HCT116 (cell line): Measurements from ENCODE around the gene P2RX5. TPM values are rescaled to one million over a fixed set of nuclear protein-coding genes. Genes with fewer than 3 reads are reported as not detected.

Source experiments
- ATAC-seq: fragments of 200-7000 bp; cut with Tn5 transposase; 2 replicates; pipeline ENCODE4 v1.9.1; 2020; ENCODE audit warnings: mild to moderate bottlenecking, moderate library complexity
- BruUV-seq: library from RNA; stranded (reverse); fragments of 400-500 nt; replicated peaks from 2 replicates; lab custom pipeline; 2021; lab: Mats Ljungman, UMichigan
- CTCF ChIA-PET: fragments of 300-600 bp; sonication (Branson Sonifier 250); formaldehyde crosslinking; loops from one replicate; lab custom pipeline; 2021; ENCODE audit warnings: antibody characterized with exemption; lab: Charles Lee
- POLR2A ChIA-PET: fragments of 300-600, 350-600 bp; sonication (Branson Sonifier 250); formaldehyde crosslinking; loops from one replicate; lab custom pipeline; 2021; ENCODE audit warnings: antibody characterized with exemption; lab: Charles Lee
- RAD21 ChIA-PET, 2 experiments: fragments of 300-600 bp; sonication (Branson Sonifier 250); formaldehyde crosslinking; loops; one replicate each; lab custom pipeline; 2023; ENCODE audit warnings: low total read pairs in 2 of 2; ENCODE audit not compliant: uncharacterized antibody in 2 of 2, unreplicated experiment in 2 of 2, low non-redundant PET in 1 of 2; lab: Charles Lee
- DNase-seq: peaks from one replicate; pipeline ENCODE4 v3.0.0-alpha.2; 2010; ENCODE audit warnings: low read depth, low spot score
- H2AFZ ChIP-seq: fragments of 200-600 bp; shearing (Covaris generic), sonication (generic); 2 replicates; pipeline ENCODE4 v1.6.1; 2017; ENCODE audit warnings: low read depth, mixed run types, mixed read lengths, antibody characterized with exemption, low read length; ENCODE audit not compliant: poor library complexity, severe bottlenecking
- H3K27ac ChIP-seq: 2 replicates; pipeline ENCODE4 v1.5.1; 2012; ENCODE audit warnings: low read depth, low read length
- H3K27me3 ChIP-seq: fragments of 200-600 bp; sonication (generic); 2 replicates; pipeline ENCODE4 v1.6.1; 2016; ENCODE audit warnings: mixed run types, low read length, mixed read lengths; ENCODE audit not compliant: insufficient read depth
- H3K36me3 ChIP-seq, 2 experiments: fragments of 200-500 bp in 1 of 2; fragments of 200-600 bp in 1 of 2; sonication (Bioruptor generic) in 1 of 2; sonication (generic) in 1 of 2; 2 replicates each; pipeline versions ENCODE4 v1.5.1 to v1.6.1; 2014 to 2016; ENCODE audit warnings: low read length in 2 of 2, inconsistent platforms in 1 of 2, mixed read lengths in 1 of 2, mixed run types in 1 of 2; ENCODE audit not compliant: insufficient read depth in 2 of 2, control insufficient read depth in 1 of 2
- H3K4me1 ChIP-seq, 2 experiments: fragments of 200-600 bp in 1 of 2; sonication (generic) in 1 of 2; 2 replicates each; pipeline versions ENCODE4 v1.5.1 to v1.6.1; 2012 to 2017; ENCODE audit warnings: low read length in 2 of 2, inconsistent platforms in 1 of 2, mild to moderate bottlenecking in 1 of 2, mixed read lengths in 1 of 2, mixed run types in 1 of 2, moderate library complexity in 1 of 2; ENCODE audit not compliant: insufficient read depth in 2 of 2, control insufficient read depth in 1 of 2
- H3K4me2 ChIP-seq: fragments of 200-600 bp; sonication (generic); 2 replicates; pipeline ENCODE4 v1.6.1; 2017; ENCODE audit warnings: mixed run types, low read length, mixed read lengths
- H3K4me3 ChIP-seq, 2 experiments: fragments of 200-600 bp in 1 of 2; sonication (generic) in 1 of 2; replicated peaks in 1 of 2; 2 replicates each; pipeline ENCODE4 v1.5.1; 2011 to 2016; ENCODE audit warnings: low read length in 2 of 2, control low read depth in 1 of 2, low read depth in 1 of 2, mild to moderate bottlenecking in 1 of 2, mixed read lengths in 1 of 2, mixed run types in 1 of 2
- H3K79me2 ChIP-seq: fragments of 200-600 bp; sonication (generic); 2 replicates; pipeline ENCODE4 v1.6.1; 2017; ENCODE audit warnings: mild to moderate bottlenecking, mixed run types, low read length, moderate library complexity, mixed read lengths; ENCODE audit not compliant: insufficient read depth
- H3K9ac ChIP-seq: fragments of 200-600 bp; sonication (generic); 2 replicates; pipeline ENCODE4 v1.6.1; 2016; ENCODE audit warnings: low read length, mixed read lengths
- H3K9me2 ChIP-seq: fragments of 200-600 bp; sonication (generic), shearing (Covaris generic); 2 replicates; pipeline ENCODE4 v1.6.1; 2017; ENCODE audit warnings: mixed run types, mild to moderate bottlenecking, moderate library complexity; ENCODE audit not compliant: insufficient read depth
- H3K9me3 ChIP-seq, 2 experiments: fragments of 200-500 bp in 1 of 2; fragments of 200-600 bp in 1 of 2; sonication (Bioruptor generic) in 1 of 2; sonication (generic) in 1 of 2; 2 replicates each; pipeline ENCODE4 v1.6.1; 2014 to 2017; ENCODE audit warnings: low read length in 2 of 2, mixed read lengths in 2 of 2, inconsistent platforms in 1 of 2, low read depth in 1 of 2, mild to moderate bottlenecking in 1 of 2, mixed run types in 1 of 2, moderate library complexity in 1 of 2; ENCODE audit not compliant: control insufficient read depth in 1 of 2, insufficient read depth in 1 of 2
- H4K20me1 ChIP-seq: fragments of 200-600 bp; sonication (generic), shearing (Covaris generic); 2 replicates; pipeline ENCODE4 v1.6.1; 2017; ENCODE audit warnings: mixed run types, mild to moderate bottlenecking, moderate library complexity; ENCODE audit not compliant: insufficient read depth
- EGR1 ChIP-seq: IDR thresholded peaks from 2 replicates; pipeline ENCODE4 v1.6.1; 2012; ENCODE audit warnings: low read depth
- EZH2 ChIP-seq: fragments of 200-600 bp; sonication (generic); IDR thresholded peaks from 2 replicates; pipeline ENCODE4 v1.6.1; 2017; ENCODE audit warnings: antibody characterized with exemption, mixed run types
- FOSL1 ChIP-seq: IDR thresholded peaks from 2 replicates; pipeline ENCODE4 v1.6.1; 2012; ENCODE audit warnings: low read depth
- JUND ChIP-seq: IDR thresholded peaks from 2 replicates; pipeline ENCODE4 v1.6.1; 2012
- SP1 ChIP-seq: IDR thresholded peaks from 2 replicates; pipeline ENCODE4 v1.6.1; 2012; ENCODE audit warnings: low read depth
- TCF7L2 ChIP-seq: IDR thresholded peaks from 2 replicates; pipeline ENCODE4 v1.7.0; 2011; ENCODE audit warnings: borderline replicate concordance, inconsistent platforms; ENCODE audit not compliant: insufficient read depth, insufficient read length; ENCODE audit errors: extremely low read depth
- YY1 ChIP-seq: IDR thresholded peaks from 2 replicates; pipeline ENCODE4 v1.6.1; 2011; ENCODE audit warnings: low read length, low read depth, moderate library complexity, mild to moderate bottlenecking; ENCODE audit not compliant: insufficient replicate concordance; ENCODE audit errors: extremely low read depth
- ZFX ChIP-seq: fragments of 450-650 bp; IDR thresholded peaks from 2 replicates; pipeline ENCODE4 v1.6.1; 2017
- ZNF274 ChIP-seq: fragments of 200-500 bp; sonication (Bioruptor generic); IDR thresholded peaks from 2 replicates; pipeline ENCODE4 v1.6.1; 2014; ENCODE audit warnings: mild to moderate bottlenecking, low read depth, low read length, inconsistent platforms
- intact Hi-C: fragments of 100-400 bp; cut with micrococcal nuclease; formaldehyde crosslinking; loops from 2 replicates; pipeline ENCODE4 v1.10.0; 2022
- total RNA-seq: library from RNA; stranded (reverse); gene quantifications from one replicate; pipeline ENCODE4 v1.2.1, GENCODE V29; 2021; ENCODE audit not compliant: unreplicated experiment

The P2RX5 gene
- total RNA-seq, 1 experiment from 2014 or later, result 9.0 TPM

- BruUV-seq, result no TSS peak
- Histone ChIP-seq H3K9me3 (no peaks in the 10 kb centered on the region), H3K4me1 (no peaks in the 10 kb centered on the region), H3K4me2 (no peak overlapping the region), H3K4me3 (no peak overlapping the region), H2AFZ (no peak overlapping the region), H3K27me3 (no peaks in the 10 kb centered on the region), H4K20me1 (no peaks in the 10 kb centered on the region), H3K9me2 (no peaks in the 10 kb centered on the region), H3K9ac (no peak overlapping the region), H3K27ac (no peak overlapping the region), H3K79me2 (no peaks in the 10 kb centered on the region), H3K36me3 (no peaks in the 10 kb centered on the region; a peak in 1 of 4 replicates)
- POLR2A ChIA-PET, result no interaction called here
- CTCF ChIA-PET, result interaction anchor here (0.7 kb wide), 1 partner anchor 15 kb away, joined by 4 read pairs; no protein-coding TSS in a partner anchor
- DNase-seq (no peak), ATAC-seq (no peak)
- RAD21 ChIA-PET, result no interaction called here
- intact Hi-C loops, result loop anchor here (5.0 kb wide), 1 partner anchor 598 kb away; no protein-coding TSS in a partner anchor
- TF ChIP-seq YY1 (no peak), ZNF274 (no peak), ZFX (no peak), EGR1 (no peak), JUND (no peak)
Measured at GRCh38 chr17:3645310-3645709, 50.6 kb downstream of the P2RX5 start.

GRCh38 chr17:3643889-3644349 lies 52.0 kb downstream of the P2RX5 start:
- no TSS peak for BruUV-seq
- ATAC-seq, result no peak
- CTCF ChIA-PET, result interaction anchor here (1.1 kb wide), 1 partner anchor 107 kb away, joined by 3 read pairs; no protein-coding TSS in a partner anchor

More at GRCh38 chr17:3643889-3644349, 52.0 kb downstream of the P2RX5 start:
- H3K79me2 ChIP-seq, result no peaks in the 10 kb centered on the region
- no peak overlapping the region for H3K9ac ChIP-seq
- H3K27ac ChIP-seq, result no peak overlapping the region
- no peak overlapping the region for H3K4me3 ChIP-seq
- intact Hi-C loops, result no loop called here
- no peak for TF ChIP-seq FOSL1
- no peak for TF ChIP-seq ZFX
- no peak for TF ChIP-seq TCF7L2
- no peak for TF ChIP-seq EZH2
- no peak for TF ChIP-seq SP1
- H3K4me1 ChIP-seq, result no peaks in the 10 kb centered on the region
- RAD21 ChIA-PET, result no interaction called here
- H3K27me3 ChIP-seq, result no peaks in the 10 kb centered on the region
- no peaks in the 10 kb centered on the region for H4K20me1 ChIP-seq
- no peak overlapping the region for H2AFZ ChIP-seq
- POLR2A ChIA-PET, result no interaction called here
- H3K9me3 ChIP-seq, result no peaks in the 10 kb centered on the region
- no peaks in the 10 kb centered on the region; a peak in 1 of 4 replicates for H3K36me3 ChIP-seq
- H3K9me2 ChIP-seq, result no peaks in the 10 kb centered on the region
- no peak for DNase-seq
- no peak overlapping the region for H3K4me2 ChIP-seq
